Measurements from ENCODE around the gene MMP17.

DNA sequence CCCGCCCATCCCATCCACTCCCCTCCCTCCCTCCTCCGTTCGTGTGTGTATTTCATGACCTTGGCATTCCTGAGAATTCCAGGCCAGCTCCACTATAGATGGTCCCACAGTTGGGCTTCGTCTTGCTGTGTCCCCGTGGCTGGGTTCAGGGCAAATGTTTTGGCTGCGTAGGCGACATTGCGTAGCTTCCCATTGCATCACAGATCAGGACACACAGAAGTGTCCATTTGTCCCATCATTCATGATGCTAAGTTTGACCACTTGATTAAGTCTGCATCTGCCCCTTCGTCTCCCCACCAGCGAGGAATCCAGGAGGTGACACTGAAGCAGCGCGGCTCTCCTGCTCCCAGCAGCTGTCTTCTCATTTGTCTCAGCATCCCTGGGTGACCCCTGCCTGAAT is 38.6 kb upstream of the MMP17 start:
- TF ChIP-seq CTCF (IDR thresholded peaks at IDR 0.05; ENCODE audit: low read length) (no peak), EZH2 (IDR thresholded peaks at IDR 0.05; ENCODE audit: borderline replicate concordance, low read length) (no peak)

All from OCI-LY1 (cell line).